Measurements from ENCODE around the gene VTI1A.

Gene VTI1A

GRCh38 chr10:112794201-112794600 is 347.2 kb downstream of the VTI1A start:
- TF ChIP-seq ZNF121 (tag by site-specific recombination; IDR thresholded peaks at IDR 0.05) (peak; percentile 97), ZNF26 (tag by site-specific recombination; IDR thresholded peaks at IDR 0.05) (no peak)
- no peaks in the 10 kb centered on the region for H3K9me3 ChIP-seq (ENCODE audit: control insufficient read depth, insufficient read depth, low read depth, low read length)
- H3K4me3 ChIP-seq (ENCODE audit: low read depth, low read length) = no peak overlapping the region
- ChIA-PET POLR2A (no interaction called here), CTCF (interaction anchor here (0.6 kb wide), 1 partner anchor 155 kb away, joined by 3 read pairs; no protein-coding TSS in a partner anchor)
- H3K27ac ChIP-seq (ENCODE audit: extremely low read depth, low read depth, low read length) = peak overlapping the region; percentile 69
- peaks cover 23% of the 10 kb centered on the region for H3K4me1 ChIP-seq (ENCODE audit: control insufficient read depth, insufficient read depth, low read length)
- no peaks in the 10 kb centered on the region for H3K36me3 ChIP-seq (ENCODE audit: control insufficient read depth in 2 of 2, insufficient read depth in 1 of 2, low read length in 2 of 2)

- CTCF ChIA-PET = no interaction called here
Observed at GRCh38 chr10:112795067-112795466, 348.1 kb downstream of the VTI1A start.

More at GRCh38 chr10:112795067-112795466, 348.1 kb downstream of the VTI1A start:
- no peaks in the 10 kb centered on the region for H3K9me3 ChIP-seq (ENCODE audit: control insufficient read depth, insufficient read depth, low read depth, low read length)
- POLR2A ChIA-PET = no interaction called here
- H3K36me3 ChIP-seq (ENCODE audit: control insufficient read depth in 2 of 2, insufficient read depth in 1 of 2, low read length in 2 of 2) = no peaks in the 10 kb centered on the region
- no peak for TF ChIP-seq SETDB1 (IDR thresholded peaks at IDR 0.05; ENCODE audit: insufficient read length, low read length)
- TF ChIP-seq ZNF747 (tag by site-specific recombination; IDR thresholded peaks at IDR 0.05) = no peak
- TF ChIP-seq TRIM28 (IDR thresholded peaks at IDR 0.05; ENCODE audit: borderline replicate concordance, low read length) = no peak
- no peak for TF ChIP-seq ZNF10 (tag by site-specific recombination; IDR thresholded peaks at IDR 0.05)
- no peak for TF ChIP-seq SCRT1 (tag by site-specific recombination; IDR thresholded peaks at IDR 0.05; ENCODE audit: borderline replicate concordance)
- TF ChIP-seq ZNF501 (tag by site-specific recombination; IDR thresholded peaks at IDR 0.05) = no peak
- no peak for TF ChIP-seq ZNF692 (tag by site-specific recombination; IDR thresholded peaks at IDR 0.05)
- TF ChIP-seq BCL11B (tag by site-specific recombination; IDR thresholded peaks at IDR 0.05; ENCODE audit: low read depth) = no peak
- no peak for TF ChIP-seq ZNF785 (tag by site-specific recombination; IDR thresholded peaks at IDR 0.05)
- TF ChIP-seq ZBTB10 (tag by site-specific recombination; IDR thresholded peaks at IDR 0.05) = no peak
- TF ChIP-seq ZBTB26 (tag by site-specific recombination; optimal IDR thresholded peaks at IDR 0.05) = no peak
- no peak for TF ChIP-seq ZNF621 (tag by site-specific recombination; IDR thresholded peaks at IDR 0.05)
- no peak for TF ChIP-seq ZNF302 (tag by site-specific recombination; IDR thresholded peaks at IDR 0.05; ENCODE audit: low read depth)
- no peak for TF ChIP-seq ATF2 (tag by site-specific recombination; IDR thresholded peaks at IDR 0.05; ENCODE audit: low read depth)
- TF ChIP-seq WT1 (tag by site-specific recombination; IDR thresholded peaks at IDR 0.05) = no peak
- TF ChIP-seq BCL11A (tag by site-specific recombination; IDR thresholded peaks at IDR 0.05; ENCODE audit: low read depth) = no peak
- H3K27ac ChIP-seq (ENCODE audit: extremely low read depth, low read depth, low read length) = no peak overlapping the region
- H3K4me1 ChIP-seq (ENCODE audit: control insufficient read depth, insufficient read depth, low read length) = peaks cover 23% of the 10 kb centered on the region
- H3K4me3 ChIP-seq (ENCODE audit: low read depth, low read length) = no peak overlapping the region
